ENCODE results near the gene SLC2A13. TPM values are rescaled to one million over a fixed set of nuclear protein-coding genes. Genes with fewer than 3 reads are reported as not detected.

The SLC2A13 gene
- polyA plus RNA-seq (0.70 to 1.1 TPM (median 0.93 TPM) in 3 replicates), polyA minus RNA-seq (0.59 to 2.4 TPM (median 1.5 TPM) in 3 replicates)
- polyA plus RNA-seq (2011; ENCODE audit: low read depth): 0.80 TPM
- polyA plus RNA-seq (2011; cell fraction: cytosol; rRNA removed): 0.21 and 0.52 TPM in 2 replicates
- 0.95 and 1.4 TPM in 2 replicates for polyA plus RNA-seq (2011; cell fraction: nucleus; rRNA removed)
- 0.66 and 1.2 TPM in 2 replicates for polyA plus RNA-seq (2012; ENCODE audit: low replicate concordance)
- polyA minus RNA-seq (2011; cell fraction: cytosol; rRNA and poly(A)+ RNA removed): 1.3 TPM
- 3.0 and 6.7 TPM in 2 replicates for polyA minus RNA-seq (2011; cell fraction: nucleus; rRNA and poly(A)+ RNA removed)

- Histone ChIP-seq H4K20me1 (ENCODE audit: control insufficient read depth, extremely low read depth, insufficient read depth, low read length) (no peaks in the 10 kb centered on the region), H3K4me3 (ENCODE audit: control insufficient read depth in 2 of 3, extremely low read depth in 1 of 3, insufficient read depth in 2 of 3, low read depth in 1 of 3, low read length in 3 of 3) (peak within 1 kb of the TSS; percentile 66 to 83 (median 80)), H3K79me2 (ENCODE audit: control insufficient read depth, insufficient read depth, low read length) (no peaks in the 10 kb centered on the region), H3K36me3 (ENCODE audit: control insufficient read depth in 2 of 2, extremely low read depth in 1 of 2, insufficient read depth in 2 of 2, low read length in 2 of 2) (no peaks in the 10 kb centered on the region), H3K4me1 (ENCODE audit: control insufficient read depth, extremely low read depth, insufficient read depth, low read length) (peaks cover 19% of the 10 kb centered on the region), H3K9me1 (ENCODE audit: control insufficient read depth, extremely low read depth, insufficient read depth, low read length) (no peaks in the 10 kb centered on the region), H3K27me3 (ENCODE audit: control insufficient read depth, extremely low read depth, insufficient read depth, low read length) (no peaks in the 10 kb centered on the region), H3K27ac (ENCODE audit: control insufficient read depth, insufficient read depth, low read length) (no peak within 1 kb of the TSS), H2AFZ (ENCODE audit: control insufficient read depth, low read length) (peak within 1 kb of the TSS; percentile 96), H3K9ac (ENCODE audit: control insufficient read depth, extremely low read depth, insufficient read depth, low read length) (peak within 1 kb of the TSS; percentile 53), H3K9me3 (ENCODE audit: control insufficient read depth, low read depth, low read length) (no peaks in the 10 kb centered on the region), H3K4me2 (ENCODE audit: control insufficient read depth, extremely low read depth, insufficient read depth, low read depth, low read length) (peak within 1 kb of the TSS; percentile 99)
- TF ChIP-seq CTCF (optimal IDR thresholded peaks at IDR 0.05 in 1 of 3, IDR thresholded peaks at IDR 0.05 in 1 of 3, conservative IDR thresholded peaks at IDR 0.05 in 1 of 3; ENCODE audit: extremely low read depth in 1 of 3, insufficient read depth in 2 of 3, low read length in 3 of 3) (no peak), EZH2 (IDR thresholded peaks at IDR 0.05; ENCODE audit: low read length) (no peak)
- no peak for DNase-seq (ENCODE audit: low read depth, low spot score)
- dilution Hi-C loops (cut with MboI; ENCODE audit: extremely low pct_ligation_motif_present, low sequenced_read_pairs): no loop called here
- FAIRE-seq: no peak
These were observed at the start of gene SLC2A13 for GRCh38 chr12:40105515-40106201. Gene SLC2A13, minus strand, starts transcription at chr12:40106081. Its CDS starts 273 bp downstream, at chr12:40105808.

GRCh38 chr12:40154381-40154780 is 48.5 kb upstream of the SLC2A13 start:
- Histone ChIP-seq H3K79me2 (ENCODE audit: control insufficient read depth, insufficient read depth, low read length) (no peaks in the 10 kb centered on the region), H4K20me1 (ENCODE audit: control insufficient read depth, extremely low read depth, insufficient read depth, low read length) (no peaks in the 10 kb centered on the region), H3K9me3 (ENCODE audit: control insufficient read depth, low read depth, low read length) (no peaks in the 10 kb centered on the region), H3K36me3 (ENCODE audit: control insufficient read depth in 2 of 2, extremely low read depth in 1 of 2, insufficient read depth in 2 of 2, low read length in 2 of 2) (no peaks in the 10 kb centered on the region), H3K27ac (ENCODE audit: control insufficient read depth, insufficient read depth, low read length) (no peak overlapping the region), H3K4me2 (ENCODE audit: control insufficient read depth, extremely low read depth, insufficient read depth, low read depth, low read length) (no peak overlapping the region), H3K4me1 (ENCODE audit: control insufficient read depth, extremely low read depth, insufficient read depth, low read length) (peaks cover 21% of the 10 kb centered on the region), H3K4me3 (ENCODE audit: control insufficient read depth in 2 of 3, extremely low read depth in 1 of 3, insufficient read depth in 2 of 3, low read depth in 1 of 3, low read length in 3 of 3) (no peak overlapping the region), H2AFZ (ENCODE audit: control insufficient read depth, low read length) (no peak overlapping the region), H3K27me3 (ENCODE audit: control insufficient read depth, extremely low read depth, insufficient read depth, low read length) (no peaks in the 10 kb centered on the region), H3K9me1 (ENCODE audit: control insufficient read depth, extremely low read depth, insufficient read depth, low read length) (no peaks in the 10 kb centered on the region), H3K9ac (ENCODE audit: control insufficient read depth, extremely low read depth, insufficient read depth, low read length) (no peak overlapping the region)
- DNase-seq (ENCODE audit: low read depth, low spot score) (no peak), FAIRE-seq (no peak)
- dilution Hi-C loops (cut with MboI; ENCODE audit: extremely low pct_ligation_motif_present, low sequenced_read_pairs): no loop called here
- TF ChIP-seq EZH2 (IDR thresholded peaks at IDR 0.05; ENCODE audit: low read length) (no peak), CTCF (optimal IDR thresholded peaks at IDR 0.05 in 1 of 3, IDR thresholded peaks at IDR 0.05 in 1 of 3, conservative IDR thresholded peaks at IDR 0.05 in 1 of 3; ENCODE audit: extremely low read depth in 1 of 3, insufficient read depth in 2 of 3, low read length in 3 of 3) (no peak)

Data from keratinocyte (primary cell).